Midbrain (tissue), 1 donor: ENCODE data around the gene WWOX.
A peak's percentile ranks its signal among the peaks of the same experiment; 100 is the strongest.

Experiments used
- DNase-seq: peaks from one replicate; lab custom pipeline; 2025; lab: John Stamatoyannopoulos, UW

The WWOX gene

GRCh38 chr16:79071424-79071823, 972.0 kb downstream of the WWOX start:
- no peak for DNase-seq

- DNase-seq = no peak
These were observed 973.1 kb downstream of the WWOX start for GRCh38 chr16:79072517-79072916.

GRCh38 chr16:79073566-79073965, 974.1 kb downstream of the WWOX start:
- no peak for DNase-seq

- no peak for DNase-seq
These were observed 975.1 kb downstream of the WWOX start for GRCh38 chr16:79074541-79074940.

GRCh38 chr16:79074951-79075350, 975.5 kb downstream of the WWOX start:
- DNase-seq = no peak

- no peak for DNase-seq
These were observed 976.8 kb downstream of the WWOX start for GRCh38 chr16:79076047-79076767.

GRCh38 chr16:79077346-79077745, 977.9 kb downstream of the WWOX start:
- no peak for DNase-seq

GRCh38 chr16:79079656-79080420, 980.4 kb downstream of the WWOX start:
- no peak for DNase-seq

- DNase-seq = no peak
These were observed 982.0 kb downstream of the WWOX start for GRCh38 chr16:79081297-79082066.

- DNase-seq = no peak
These were observed 983.5 kb downstream of the WWOX start for GRCh38 chr16:79082970-79083369.

- no peak for DNase-seq
These were observed 984.2 kb downstream of the WWOX start for GRCh38 chr16:79083508-79084299.

- no peak for DNase-seq
These were observed 989.5 kb downstream of the WWOX start for GRCh38 chr16:79088971-79089370.

- peak; percentile 6 for DNase-seq
These were observed 990.4 kb downstream of the WWOX start for GRCh38 chr16:79089735-79090284.

GRCh38 chr16:79090966-79091365, 991.5 kb downstream of the WWOX start:
- DNase-seq = peak; percentile 11

GRCh38 chr16:79092846-79093245, 993.4 kb downstream of the WWOX start:
- no peak for DNase-seq

GRCh38 chr16:79093554-79093967, 994.1 kb downstream of the WWOX start:
- peak; percentile 38 for DNase-seq

GRCh38 chr16:79096246-79096645, 996.8 kb downstream of the WWOX start:
- DNase-seq = no peak

- no peak for DNase-seq
These were observed 997.7 kb downstream of the WWOX start for GRCh38 chr16:79097166-79097565.

- no peak for DNase-seq
These were observed 998.3 kb downstream of the WWOX start for GRCh38 chr16:79097771-79098170.

GRCh38 chr16:79098907-79099306, 999.5 kb downstream of the WWOX start:
- DNase-seq = no peak

- DNase-seq = no peak
These were observed 1000.3 kb downstream of the WWOX start for GRCh38 chr16:79099716-79100115.

- no peak for DNase-seq
These were observed 1001.0 kb downstream of the WWOX start for GRCh38 chr16:79100447-79100846.
